NAMALWA (cell line): Measurements from ENCODE around the gene USP49.

Experiments used
- DNase-seq: peaks from one replicate; pipeline ENCODE4 v3.0.0-alpha.2; 2015; ENCODE audit warnings: low spot score

The USP49 gene

DNA sequence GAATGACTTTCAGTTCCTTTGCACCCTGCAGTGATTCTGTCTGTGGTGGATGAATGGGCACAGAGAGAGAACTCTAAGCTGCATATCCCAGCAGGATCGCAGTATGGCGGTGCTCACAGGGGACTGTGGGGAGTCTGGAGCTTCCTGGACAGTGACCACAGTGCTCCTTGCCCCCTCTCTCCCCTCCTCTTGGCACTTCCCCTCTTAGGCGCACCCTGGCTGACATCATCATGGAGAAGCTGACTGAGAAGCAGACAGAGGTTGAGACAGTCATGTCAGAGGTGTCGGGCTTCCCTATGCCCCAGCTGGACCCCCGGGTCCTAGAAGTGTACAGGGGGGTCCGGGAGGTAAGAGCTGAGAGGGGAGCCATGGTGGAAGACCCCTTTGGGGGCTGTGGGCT, 34.7 kb upstream of the USP49 start:
- DNase-seq, result no peak

- no peak for DNase-seq
These were observed 32.1 kb upstream of the USP49 start for GRCh38 chr6:41927253-41927652.

DNA sequence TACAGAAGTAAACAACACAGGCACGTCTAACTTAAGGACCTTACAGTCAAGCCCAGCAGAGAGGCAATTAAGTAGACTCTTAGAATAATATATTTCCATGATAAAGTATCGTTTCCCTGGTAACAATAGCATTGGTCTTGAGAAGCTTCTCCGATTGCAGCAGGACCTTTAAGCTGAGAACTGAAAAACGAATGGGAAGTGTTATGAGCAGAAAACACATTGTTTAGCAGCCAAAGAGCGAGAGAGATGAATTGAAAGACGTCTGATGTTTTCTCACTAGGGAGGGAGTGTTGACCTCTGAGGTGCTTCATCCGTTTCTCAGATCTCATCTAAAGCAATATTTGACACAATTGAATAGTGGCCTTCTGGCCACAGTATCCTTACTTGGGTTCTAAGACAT, 27.0 kb upstream of the USP49 start:
- DNase-seq, result peak; percentile 34

GRCh38 chr6:41921712-41921998, 26.5 kb upstream of the USP49 start:
- DNase-seq, result peak; percentile 33

- DNase-seq, result peak; percentile 98
These were observed 25.9 kb upstream of the USP49 start, which contains the start of the genes BYSL and MED20 for GRCh38 chr6:41920921-41921711. Gene BYSL, plus strand, starts transcription at chr6:41921499. Its CDS starts 64 bp downstream, at chr6:41921563. Gene MED20, minus strand, starts transcription at chr6:41921139. Its CDS starts 121 bp downstream, at chr6:41921018.

GRCh38 chr6:41917528-41917927, 22.4 kb upstream of the USP49 start:
- DNase-seq, result no peak

- DNase-seq, result no peak
These were observed 19.8 kb upstream of the USP49 start for GRCh38 chr6:41914869-41915530.

GRCh38 chr6:41914343-41914742, 19.2 kb upstream of the USP49 start:
- no peak for DNase-seq

- no peak for DNase-seq
These were observed 14.6 kb upstream of the USP49 start for GRCh38 chr6:41909727-41910126.

DNA sequence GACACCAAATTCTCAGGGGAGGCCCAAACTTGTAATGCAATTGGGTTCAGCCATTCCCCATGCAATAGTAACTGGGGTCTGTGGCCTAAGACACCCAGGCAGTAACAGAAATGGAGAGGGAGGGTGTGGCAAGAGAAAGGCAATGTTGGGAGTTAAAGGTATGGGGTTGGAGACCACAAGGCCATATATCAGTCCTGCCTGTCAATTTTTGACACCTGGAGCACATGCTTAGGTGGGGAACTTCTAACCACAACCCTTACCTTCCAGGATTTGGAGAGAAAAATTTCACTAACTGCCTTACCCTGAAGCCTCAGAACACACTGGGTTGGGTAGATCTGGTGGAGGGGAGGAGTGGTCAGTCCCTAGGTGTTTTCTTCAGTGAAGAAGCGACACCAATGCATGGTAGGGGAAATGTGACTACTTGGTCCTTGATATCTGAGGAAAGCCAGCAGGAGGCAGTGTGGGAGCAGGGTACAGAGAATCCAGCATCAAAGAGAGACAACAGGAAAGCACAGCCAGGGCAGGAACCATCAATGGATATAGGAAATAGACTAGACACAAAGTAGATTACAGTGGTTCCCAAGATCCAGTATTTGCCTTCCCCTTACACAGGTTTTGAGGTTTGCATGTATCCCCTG, 6.8 kb upstream of the USP49 start:
- peak; percentile 21 for DNase-seq

GRCh38 chr6:41900861-41901260, 5.7 kb upstream of the USP49 start:
- no peak for DNase-seq

GRCh38 chr6:41896281-41896680, 1.1 kb upstream of the USP49 start:
- DNase-seq, result peak; percentile 31

GRCh38 chr6:41894366-41895299, 542 bp downstream of the USP49 start:
- peak; percentile 19 for DNase-seq

GRCh38 chr6:41892921-41893564, 2.1 kb downstream of the USP49 start:
- DNase-seq, result no peak

- no peak for DNase-seq
These were observed 7.8 kb downstream of the USP49 start for GRCh38 chr6:41887331-41887751.

- DNase-seq, result no peak
These were observed 9.2 kb downstream of the USP49 start for GRCh38 chr6:41885930-41886329.

GRCh38 chr6:41884957-41885356, 10.2 kb downstream of the USP49 start:
- DNase-seq, result no peak

GRCh38 chr6:41881506-41881905, 13.7 kb downstream of the USP49 start:
- DNase-seq, result no peak

GRCh38 chr6:41878961-41879405, 16.2 kb downstream of the USP49 start:
- no peak for DNase-seq

DNA sequence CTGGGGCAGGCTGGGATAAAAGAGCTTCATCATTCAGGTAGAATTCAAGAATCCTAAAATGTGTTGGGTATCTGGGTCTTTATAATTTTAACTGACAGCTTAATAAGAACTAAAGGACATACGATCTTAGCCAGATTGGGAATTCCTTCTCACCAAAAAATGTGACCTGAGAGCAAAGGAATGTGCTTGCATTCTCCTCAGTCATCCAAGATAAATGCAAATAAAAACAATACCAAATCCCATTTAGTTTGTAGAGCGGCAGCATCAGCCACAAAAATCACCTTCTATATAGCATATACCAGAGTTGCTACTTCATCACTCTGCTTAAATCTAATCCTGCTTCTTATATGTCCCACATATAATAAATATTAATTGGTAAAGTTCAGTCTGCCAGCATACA, 16.9 kb downstream of the USP49 start:
- DNase-seq, result no peak

GRCh38 chr6:41877051-41877680, 18.0 kb downstream of the USP49 start:
- DNase-seq, result no peak
